IPS-18c (cell line): ENCODE data around the gene WDR4.
"Not testable (repeated sequence)": the region's sequence is repeated elsewhere in the genome, so short reads cannot be mapped to it uniquely, and the experiment has no call there.

ENCODE experiments used
- H3K4me3 ChIP-seq: 2 replicates; pipeline ENCODE4 v1.7.0; 2013; ENCODE audit warnings: low read depth, mild to moderate bottlenecking, low read length, moderate library complexity; ENCODE audit not compliant: insufficient read depth
- H3K9me3 ChIP-seq: one replicate; pipeline ENCODE4 v1.6.1; 2013; ENCODE audit warnings: mild to moderate bottlenecking, low read length, moderate library complexity; ENCODE audit not compliant: control insufficient read depth, insufficient read depth

Gene WDR4

DNA sequence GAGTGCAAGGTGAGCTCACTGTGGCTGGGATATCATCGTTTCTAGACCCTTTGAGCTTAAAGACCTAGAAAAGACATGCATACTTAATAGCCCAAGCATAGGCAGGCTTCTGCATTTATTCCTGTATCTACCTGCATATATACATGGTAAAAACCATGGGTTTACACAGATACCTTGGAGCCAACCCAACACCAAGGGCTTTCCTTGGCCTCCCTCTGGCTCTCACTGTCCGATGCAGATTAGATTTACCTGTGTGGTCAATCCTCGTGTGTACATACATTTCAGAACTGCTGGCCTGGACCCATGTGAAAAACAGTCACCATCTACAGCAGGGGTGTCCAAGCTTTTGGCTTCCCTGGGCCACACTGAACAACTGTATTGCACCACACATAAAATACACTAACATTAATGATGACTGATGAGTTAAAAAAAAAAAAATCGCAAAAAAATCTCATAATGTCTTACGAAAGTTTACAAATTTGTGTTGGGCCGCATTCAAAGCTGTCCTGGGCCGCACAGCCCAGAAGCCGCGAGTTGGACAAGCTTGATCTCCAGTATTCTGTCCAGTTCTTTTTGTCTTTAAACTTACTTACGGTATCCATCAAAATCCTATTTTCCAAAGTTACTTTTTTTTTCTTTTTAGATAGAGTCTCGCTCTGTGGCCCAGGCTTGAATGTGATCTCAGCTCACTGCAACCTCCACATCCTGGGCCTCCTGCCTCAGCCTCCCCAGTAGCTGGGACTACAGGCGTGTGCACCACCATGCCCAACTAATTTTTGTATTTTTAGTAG, 43.5 kb downstream of the WDR4 start:
- no peak overlapping the region for H3K4me3 ChIP-seq
- H3K9me3 ChIP-seq: no peaks in the 10 kb centered on the region

DNA sequence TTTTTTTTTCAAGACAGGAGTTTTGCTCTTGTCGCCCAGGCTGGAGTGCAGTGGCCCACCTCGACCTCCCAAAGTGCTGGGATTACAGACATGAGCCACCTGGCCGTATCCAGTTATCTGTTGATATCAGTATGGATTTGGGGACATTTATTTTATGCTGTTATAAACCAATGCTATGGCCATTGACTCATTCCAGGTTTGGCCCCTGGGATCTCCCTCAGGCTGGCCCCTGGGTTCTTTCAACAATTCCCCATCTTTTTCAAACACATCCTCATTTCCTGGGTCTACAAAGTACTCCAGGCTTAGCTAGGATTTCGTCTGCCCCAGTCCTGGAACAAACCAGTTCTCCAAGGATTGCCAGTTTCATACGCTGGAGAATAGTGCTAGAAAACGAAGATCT, 44.1 kb downstream of the WDR4 start:
- Histone ChIP-seq H3K4me3 (no peak overlapping the region), H3K9me3 (no peaks in the 10 kb centered on the region)

DNA sequence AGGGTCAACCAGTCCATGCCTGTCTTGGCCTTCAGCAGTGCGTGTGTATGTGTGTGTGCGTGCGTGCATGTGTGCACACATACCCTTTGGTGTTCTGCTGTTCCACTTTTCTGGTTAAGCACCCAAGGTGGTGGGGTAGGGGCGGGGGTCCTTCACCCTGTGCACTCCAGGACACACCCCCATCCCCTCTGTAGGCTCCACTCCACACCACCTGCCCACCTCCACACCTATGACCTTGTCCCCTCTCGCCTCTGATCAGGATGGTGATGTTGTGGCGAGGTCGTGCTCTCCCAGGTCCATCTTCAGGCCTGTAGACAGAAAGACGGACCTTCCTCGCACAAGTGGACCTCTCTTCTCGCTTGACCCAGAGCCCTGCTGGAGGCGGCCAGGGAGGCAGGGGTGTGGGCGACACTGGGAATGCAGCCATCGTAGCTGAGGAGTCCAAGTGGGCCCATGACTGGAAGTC, 44.6 kb downstream of the WDR4 start:
- H3K9me3 ChIP-seq: no peaks in the 10 kb centered on the region
- H3K4me3 ChIP-seq: no peak overlapping the region

DNA sequence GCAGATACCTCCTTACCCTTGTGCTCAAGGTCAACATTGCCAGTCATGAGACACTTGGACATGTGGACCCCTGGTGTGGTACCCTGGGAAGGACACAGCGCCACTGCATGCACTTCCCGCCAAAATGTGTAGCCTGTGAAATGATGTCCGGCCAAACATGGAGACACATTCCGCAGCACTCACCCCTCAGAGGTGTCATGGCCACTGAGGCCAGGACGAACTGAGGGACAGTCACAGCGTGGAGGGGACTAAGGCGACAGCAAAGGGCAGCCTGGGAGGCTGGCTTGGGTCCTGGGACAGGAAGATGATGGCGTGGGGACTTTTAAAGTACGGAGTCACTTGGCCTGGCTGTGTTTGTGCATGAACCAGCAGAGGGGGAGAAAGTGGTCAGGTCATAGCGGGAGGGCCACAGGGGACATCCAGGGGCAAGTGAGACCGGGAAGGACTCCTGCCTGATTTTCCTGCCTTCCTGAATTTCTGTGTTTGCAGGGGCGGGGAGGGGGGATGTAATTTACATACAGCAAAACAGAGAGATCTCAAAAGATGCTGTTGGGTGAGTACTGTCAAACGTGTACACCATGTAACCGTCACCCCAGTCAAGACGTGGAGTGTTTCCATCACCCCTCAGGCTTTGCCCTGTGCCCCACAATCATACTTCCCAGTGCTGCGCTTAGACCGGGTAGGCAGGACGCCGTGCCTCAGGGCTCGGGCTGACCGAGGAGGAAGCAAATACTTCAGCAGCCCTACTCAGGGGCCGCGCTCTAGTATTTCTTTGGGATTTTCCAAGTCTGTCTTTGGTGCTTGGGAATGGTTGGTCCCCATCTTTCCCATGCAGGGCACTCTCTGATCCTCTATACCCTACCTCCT, 45.2 kb downstream of the WDR4 start:
- no peaks in the 10 kb centered on the region for H3K9me3 ChIP-seq
- no peak overlapping the region for H3K4me3 ChIP-seq

DNA sequence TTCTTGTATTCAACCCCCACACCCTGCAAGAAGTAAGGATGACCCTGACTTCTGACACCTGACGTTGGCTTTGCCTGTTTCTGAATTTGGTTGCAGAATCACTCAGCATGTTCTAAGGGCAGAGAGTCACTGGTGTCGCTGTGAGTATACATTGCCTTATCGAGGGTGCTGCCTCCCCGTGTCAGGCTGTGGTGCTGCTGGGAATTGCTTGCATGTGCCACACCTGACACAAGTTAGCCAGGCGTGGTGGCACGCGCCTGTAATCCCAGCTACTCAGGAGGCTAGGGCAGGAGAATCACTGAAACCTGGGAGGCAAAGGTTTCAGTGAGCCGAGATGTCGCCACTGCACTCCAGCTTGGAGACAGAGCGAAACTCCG, 45.9 kb downstream of the WDR4 start:
- no peak overlapping the region for H3K4me3 ChIP-seq
- no peaks in the 10 kb centered on the region for H3K9me3 ChIP-seq

DNA sequence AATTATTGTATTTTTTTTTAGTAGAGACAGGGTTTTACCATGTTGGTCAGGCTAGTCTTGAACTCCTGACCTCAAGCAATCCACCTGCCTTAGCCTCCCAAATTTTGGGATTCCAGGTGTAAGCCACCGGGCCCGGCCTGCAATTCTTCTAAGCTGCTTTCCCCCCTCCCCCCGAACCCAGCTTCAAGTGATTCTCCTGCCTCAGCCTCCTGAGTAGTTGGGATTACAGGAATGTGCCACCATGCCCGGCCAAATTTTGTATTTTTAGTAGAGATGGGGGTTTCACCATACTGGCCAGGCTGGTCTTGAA, 47.1 kb downstream of the WDR4 start:
- H3K9me3 ChIP-seq, H3K4me3 ChIP-seq: not testable (repeated sequence)

DNA sequence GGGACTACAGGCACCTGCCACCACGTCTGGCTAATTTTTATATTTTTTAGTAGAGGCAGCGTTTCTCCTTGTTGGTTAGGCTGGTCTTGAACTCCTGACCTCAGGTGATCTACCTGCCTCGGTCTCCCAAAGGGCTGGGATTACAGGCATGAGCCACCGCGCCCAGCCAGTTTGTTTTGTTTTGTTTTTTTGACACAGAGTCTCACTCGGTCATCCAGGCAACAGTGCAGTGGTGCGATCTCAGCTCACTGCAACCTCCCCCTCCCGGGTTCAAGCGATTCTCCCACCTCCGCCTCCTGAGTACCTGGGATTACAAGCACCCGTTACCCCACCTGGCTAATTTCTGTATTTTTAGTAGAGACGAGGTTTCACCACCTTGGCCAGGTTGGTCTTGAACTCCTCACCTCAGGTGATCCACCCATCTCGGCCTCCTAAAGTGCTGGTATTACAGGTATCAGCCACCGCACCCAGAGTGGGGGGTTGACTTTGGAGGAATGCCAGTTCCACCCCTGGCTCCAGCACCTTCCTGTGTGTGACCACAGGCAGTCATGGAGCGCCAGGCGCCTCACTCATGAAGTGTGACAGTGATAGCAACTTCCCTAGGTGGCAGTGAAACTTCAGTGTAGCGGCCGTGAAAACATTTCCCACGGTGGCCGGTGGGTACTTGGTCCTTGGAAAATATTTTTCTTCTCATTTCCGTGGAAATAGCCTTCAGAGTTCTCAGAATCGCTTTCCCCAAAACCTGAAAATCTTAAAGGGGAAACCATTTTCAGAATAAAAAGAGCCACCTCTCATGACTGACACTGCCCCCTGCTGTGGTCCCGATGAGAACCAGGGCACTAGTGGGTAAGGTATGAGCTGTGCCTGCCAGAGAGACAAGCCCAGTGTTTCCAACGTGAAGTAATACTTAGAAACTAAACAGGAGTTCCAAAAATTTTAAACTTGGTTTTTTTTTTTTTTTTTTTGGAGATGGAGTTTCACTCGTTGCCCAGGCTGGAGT, 48.6 kb downstream of the WDR4 start:
- H3K9me3 ChIP-seq: no peaks in the 10 kb centered on the region

DNA sequence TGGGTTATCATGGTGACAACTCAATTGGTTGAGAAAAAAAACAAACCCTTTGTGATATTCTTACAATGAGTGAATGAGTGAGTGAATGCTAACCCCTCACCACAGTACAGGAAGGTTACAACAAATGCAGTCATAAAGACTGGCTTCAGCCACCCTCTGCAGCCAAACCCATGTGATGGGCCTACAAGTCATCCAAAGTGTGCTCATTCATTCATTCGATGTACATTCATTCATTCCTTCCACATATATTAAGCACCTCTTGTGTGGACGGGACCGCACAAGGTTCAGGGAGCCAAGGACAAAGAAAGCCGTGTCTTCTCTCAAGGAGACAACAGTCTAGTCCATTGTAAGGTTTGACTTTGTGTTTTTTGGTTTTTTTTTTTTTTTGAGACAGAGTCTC, 49.4 kb downstream of the WDR4 start:
- no peaks in the 10 kb centered on the region for H3K9me3 ChIP-seq
- H3K4me3 ChIP-seq: no peak overlapping the region

More for the DNA sequence above, 48.6 kb downstream of the WDR4 start:
- H3K4me3 ChIP-seq: no peak overlapping the region

DNA sequence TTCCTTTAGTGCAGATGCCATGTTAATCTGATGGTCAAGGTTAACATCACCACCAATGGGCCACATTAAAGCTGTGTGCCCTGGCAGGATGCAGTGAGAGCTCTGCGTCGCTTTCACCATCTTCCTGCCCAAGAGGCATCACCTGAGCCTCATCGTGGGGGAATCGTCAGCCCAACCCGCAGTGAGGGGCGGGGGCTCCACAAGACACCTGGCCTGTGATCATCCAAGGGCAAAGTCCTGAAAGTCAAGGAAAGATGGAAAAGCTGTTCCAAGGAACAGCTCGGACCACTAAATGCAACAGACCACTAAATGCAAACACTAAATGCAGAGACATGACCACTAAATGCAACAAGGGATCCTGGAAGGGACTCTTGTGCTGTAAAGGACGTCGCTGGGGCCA, 49.9 kb downstream of the WDR4 start:
- no peaks in the 10 kb centered on the region for H3K9me3 ChIP-seq
- H3K4me3 ChIP-seq: no peak overlapping the region

DNA sequence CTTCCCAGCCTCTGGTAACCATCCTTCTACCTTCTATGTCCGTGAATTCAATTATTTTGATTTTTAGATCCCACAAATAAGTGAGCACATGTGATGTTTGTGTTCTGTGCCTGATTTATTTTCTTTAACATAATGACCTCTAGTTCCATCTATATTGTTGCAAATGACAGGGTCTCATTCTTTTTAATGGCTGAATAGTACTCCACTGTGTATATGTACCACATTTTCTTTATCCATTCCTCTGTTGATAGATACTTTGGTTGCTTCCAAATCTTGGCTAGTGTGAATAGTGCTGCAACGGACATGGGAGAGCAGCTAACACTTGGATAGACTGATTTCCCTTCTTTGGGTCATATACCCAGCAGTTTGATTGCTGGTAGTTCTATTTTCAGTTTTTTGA, 51.8 kb downstream of the WDR4 start:
- Histone ChIP-seq H3K4me3 (no peak overlapping the region), H3K9me3 (no peaks in the 10 kb centered on the region)

DNA sequence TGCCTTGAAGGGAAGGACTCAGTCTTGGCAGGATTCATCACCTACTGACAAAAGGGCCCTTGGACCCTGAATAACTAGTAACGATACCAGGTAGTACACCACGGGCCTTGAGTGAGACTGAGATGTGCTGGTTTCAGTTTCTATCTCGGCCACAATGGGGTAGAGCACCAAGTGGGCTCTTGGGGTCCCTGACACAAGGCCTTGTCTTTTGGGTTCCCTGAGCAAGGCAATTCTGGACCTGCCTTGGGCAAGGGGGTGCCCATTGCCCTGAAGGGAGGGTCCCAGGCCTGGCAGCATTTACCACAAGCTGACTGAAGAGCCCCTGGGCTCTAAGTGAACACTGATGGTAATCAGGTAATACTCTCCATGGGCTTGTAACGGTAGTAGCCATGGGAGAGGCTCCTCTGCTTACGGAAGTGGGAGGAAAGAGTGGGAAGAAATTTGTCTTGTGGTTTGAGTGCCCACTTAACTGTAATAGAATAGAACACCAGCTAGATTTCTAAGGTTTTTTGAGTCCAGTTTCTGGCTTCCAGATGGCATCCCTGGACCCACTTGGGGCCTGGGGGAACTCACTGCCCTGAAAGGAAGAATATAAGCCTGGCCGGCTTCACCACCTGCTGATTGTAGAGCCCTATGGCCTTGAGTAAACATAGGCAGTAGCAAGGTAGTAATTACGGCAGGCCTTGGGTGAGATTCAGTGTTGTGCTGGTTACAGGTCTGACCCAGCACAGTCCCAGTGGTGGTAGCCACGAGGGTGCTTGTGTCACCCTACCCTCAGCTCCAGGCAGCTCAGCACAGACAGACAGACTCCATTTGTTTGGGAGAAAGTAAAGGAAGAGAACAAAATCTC, 58.5 kb downstream of the WDR4 start:
- Histone ChIP-seq H3K4me3 (no peak overlapping the region), H3K9me3 (peaks cover 3% of the 10 kb centered on the region)

DNA sequence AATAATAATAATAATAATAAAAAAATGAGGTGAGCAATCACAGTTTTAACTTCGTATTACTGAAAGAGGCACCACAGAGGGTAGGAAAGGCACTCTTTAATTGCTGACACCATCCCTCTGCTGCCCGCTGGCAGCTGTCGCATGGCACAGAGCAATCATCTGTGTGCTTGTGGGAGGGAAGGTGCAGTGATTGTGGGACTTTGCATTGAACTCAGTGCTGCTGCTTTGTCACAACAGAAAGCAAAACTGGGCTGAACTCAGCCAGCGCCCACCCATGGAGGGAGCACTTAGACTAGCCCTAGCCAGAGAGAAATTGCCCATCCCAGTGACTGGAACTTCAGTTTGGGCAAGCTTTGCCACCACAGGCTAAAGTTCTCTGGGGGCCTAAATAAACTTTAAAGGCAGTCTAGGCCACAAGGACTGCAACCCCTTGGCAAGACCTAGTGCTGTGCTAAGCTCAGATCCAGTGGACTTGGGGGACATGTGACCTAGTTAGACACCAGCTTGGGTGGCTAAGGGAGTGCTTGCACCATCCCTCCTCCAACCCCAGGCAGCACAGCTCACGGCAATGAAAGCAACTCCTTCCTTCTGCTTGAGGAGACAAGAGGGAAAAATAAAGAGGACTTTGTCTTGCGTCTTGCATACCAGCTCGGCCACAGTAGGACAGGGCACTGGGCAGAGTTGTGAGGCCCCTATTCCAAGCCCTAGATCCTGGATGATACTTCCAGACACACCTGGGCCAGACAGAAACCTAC, 59.3 kb downstream of the WDR4 start:
- no peak overlapping the region for H3K4me3 ChIP-seq
- peaks cover 3% of the 10 kb centered on the region for H3K9me3 ChIP-seq

DNA sequence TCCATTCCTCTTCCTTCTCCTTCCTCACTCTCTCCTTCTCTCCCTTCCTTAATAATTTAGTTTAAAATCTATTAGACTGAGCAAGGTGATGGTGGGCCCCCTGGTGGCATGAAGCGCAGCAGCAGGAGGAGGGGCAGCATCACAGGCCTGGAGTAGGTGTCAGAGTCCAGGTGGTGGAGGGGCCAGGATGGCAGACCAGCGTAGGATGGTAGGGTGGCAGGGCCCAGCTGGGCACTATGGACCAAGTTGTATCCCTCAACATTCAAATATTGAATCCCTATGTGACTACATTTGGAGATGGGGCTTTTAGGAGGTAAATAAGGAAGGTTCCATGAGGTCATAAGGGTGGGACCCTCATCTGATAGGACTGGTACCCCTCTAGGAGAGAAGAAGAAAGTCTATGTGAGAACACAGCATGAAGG, 61.0 kb downstream of the WDR4 start:
- Histone ChIP-seq H3K9me3 (peaks cover 3% of the 10 kb centered on the region), H3K4me3 (no peak overlapping the region)

DNA sequence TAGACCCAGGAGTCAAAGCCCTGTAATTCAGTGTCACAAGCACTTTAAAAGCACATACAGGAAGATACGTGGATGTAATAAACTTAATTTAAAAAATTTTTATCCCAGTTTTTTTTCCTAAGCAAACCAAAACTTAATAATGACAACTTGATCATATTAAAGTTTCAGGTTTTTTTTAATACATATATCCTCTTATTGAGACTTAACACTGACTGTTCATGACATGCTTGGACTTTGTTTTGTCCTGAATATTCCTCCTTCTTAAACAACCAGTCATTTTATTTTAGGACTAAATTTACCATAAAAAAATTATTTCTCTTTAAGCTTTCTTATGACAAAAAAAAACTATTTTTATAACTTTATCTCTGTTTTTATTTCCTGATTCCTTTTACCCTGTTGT, 64.1 kb downstream of the WDR4 start:
- Histone ChIP-seq H3K9me3 (peaks cover 3% of the 10 kb centered on the region), H3K4me3 (no peak overlapping the region)

DNA sequence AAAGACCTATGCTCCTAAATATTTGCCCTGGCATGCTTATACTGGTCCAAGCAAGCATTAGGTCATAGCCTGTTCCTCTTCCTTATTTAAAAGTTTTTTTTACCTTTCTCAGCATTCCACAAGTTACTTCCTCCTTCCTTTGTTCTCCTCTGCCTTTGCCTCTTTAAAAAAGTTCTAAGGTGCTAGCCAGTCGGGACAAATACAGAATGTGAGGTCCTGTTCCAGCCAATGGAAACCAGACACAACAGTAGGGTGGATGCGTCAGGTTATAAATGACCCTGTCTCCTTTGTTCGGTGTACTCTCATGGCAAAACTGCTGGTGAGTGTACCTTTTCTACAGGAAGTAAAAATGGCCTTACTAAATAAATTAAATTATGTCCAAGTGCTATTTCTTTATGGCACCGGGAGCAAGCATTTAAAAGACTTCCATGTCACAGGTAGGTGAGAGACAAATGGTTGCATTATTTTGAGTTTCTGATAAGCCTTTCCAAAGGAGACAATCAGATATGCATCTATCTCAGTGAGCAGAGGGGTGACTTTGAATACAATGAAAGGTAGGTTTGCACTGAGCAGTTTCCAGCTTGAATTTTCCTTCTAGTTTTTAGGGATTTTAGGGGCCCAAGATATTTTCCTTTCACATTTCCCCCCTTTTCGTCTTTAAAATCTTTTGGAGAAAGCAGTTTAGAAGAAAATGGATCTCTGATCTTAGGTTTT, 66.7 kb downstream of the WDR4 start:
- not testable (repeated sequence) for H3K4me3 ChIP-seq, H3K9me3 ChIP-seq
